IMR-90 (cell line): Measurements from ENCODE around the gene ZSCAN29.

Experiments
- CEBPB ChIP-seq: IDR thresholded peaks from 2 replicates; pipeline ENCODE4 v1.6.1; 2012; ENCODE audit warnings: low read depth, low read length, improper control_type of control experiment
- CTCF ChIP-seq: conservative IDR thresholded peaks from 2 replicates; pipeline ENCODE4 v1.5.1; 2012; ENCODE audit warnings: mild to moderate bottlenecking, low read depth, low read length, improper control_type of control experiment
- ELK1 ChIP-seq: fragments of 150-350 bp; IDR thresholded peaks from 2 replicates; pipeline ENCODE4 v1.6.1; 2016; ENCODE audit warnings: low read depth, mild to moderate bottlenecking, low read length, moderate library complexity, borderline replicate concordance
- MAFK ChIP-seq: IDR thresholded peaks from 2 replicates; pipeline ENCODE4 v1.6.1; 2012; ENCODE audit warnings: low read depth, low read length, improper control_type of control experiment
- MXI1 ChIP-seq: IDR thresholded peaks from 2 replicates; pipeline ENCODE4 v1.6.1; 2012; ENCODE audit warnings: low read depth, mild to moderate bottlenecking, low read length, moderate library complexity, borderline replicate concordance
- POLR2A ChIP-seq: IDR thresholded peaks from 2 replicates; pipeline ENCODE4 v1.6.1; 2012; ENCODE audit warnings: mild to moderate bottlenecking, low read depth, low read length
- RAD21 ChIP-seq: IDR thresholded peaks from 2 replicates; pipeline ENCODE4 v1.6.1; 2012; ENCODE audit warnings: low read length, improper control_type of control experiment
- RFX5 ChIP-seq: IDR thresholded peaks from 2 replicates; pipeline ENCODE4 v1.8.0; 2012; ENCODE audit warnings: low read depth, mild to moderate bottlenecking, low read length, moderate library complexity
- SMC3 ChIP-seq: fragments of 150-350 bp; IDR thresholded peaks from 2 replicates; pipeline ENCODE4 v1.6.1; 2016; ENCODE audit warnings: low read depth, mild to moderate bottlenecking, antibody characterized with exemption, low read length, moderate library complexity
- USF2 ChIP-seq: fragments of 150-350 bp; IDR thresholded peaks from 2 replicates; pipeline ENCODE4 v1.6.1; 2017; ENCODE audit warnings: mild to moderate bottlenecking, antibody characterized with exemption, low read length, low read depth

- TF ChIP-seq RFX5 (no peak), POLR2A (no peak), CTCF (no peak), MAFK (no peak), RAD21 (no peak), USF2 (no peak), SMC3 (no peak), CEBPB (no peak), ELK1 (no peak), MXI1 (no peak)
Observed at GRCh38 chr15:43316971-43317346, 53.9 kb downstream of the ZSCAN29 start.
